SJCRH30 (cell line): ENCODE data around the gene PRPF6. TPM values are rescaled to one million over a fixed set of nuclear protein-coding genes. Genes with fewer than 3 reads are reported as not detected.
A peak's percentile ranks its signal among the peaks of the same experiment; 100 is the strongest.

Source experiments
- DNase-seq, 2 experiments: peaks; one replicate each; pipeline ENCODE4 v3.0.0-alpha.2; 2015 to 2020
- H3K27ac ChIP-seq: fragments of 250-450 bp; sonication (Bioruptor Pico); 2 replicates; pipeline ENCODE4 v1.5.1; 2020; ENCODE audit warnings: mild to moderate bottlenecking, moderate library complexity
- H3K27me3 ChIP-seq: fragments of 250-450 bp; sonication (Bioruptor Pico); 2 replicates; pipeline ENCODE4 v1.5.1; 2020; ENCODE audit warnings: mild to moderate bottlenecking, moderate library complexity
- H3K36me3 ChIP-seq: fragments of 250-450 bp; sonication (Bioruptor Pico); 2 replicates; pipeline ENCODE4 v1.5.1; 2020; ENCODE audit warnings: mild to moderate bottlenecking, moderate library complexity
- H3K4me1 ChIP-seq: fragments of 250-450 bp; sonication (Bioruptor Pico); 2 replicates; pipeline ENCODE4 v1.5.1; 2020; ENCODE audit warnings: mild to moderate bottlenecking, moderate library complexity
- H3K4me3 ChIP-seq: fragments of 250-450 bp; sonication (Bioruptor Pico); 2 replicates; pipeline ENCODE4 v1.5.1; 2020; ENCODE audit warnings: mild to moderate bottlenecking, moderate library complexity
- H3K9me3 ChIP-seq: fragments of 250-450 bp; sonication (Bioruptor Pico); replicated peaks from 2 replicates; pipeline ENCODE4 v1.5.1; 2020; ENCODE audit warnings: mild to moderate bottlenecking, moderate library complexity
- total RNA-seq: library from RNA; depleted of rRNA; stranded (reverse); fragments of >200 nt; shearing (Covaris generic); gene quantifications from 2 replicates; pipeline ENCODE4 v1.2.3, GENCODE V29; 2014

Gene PRPF6
- total RNA-seq, 1 experiment from 2014 or later = 70.1 TPM

DNA sequence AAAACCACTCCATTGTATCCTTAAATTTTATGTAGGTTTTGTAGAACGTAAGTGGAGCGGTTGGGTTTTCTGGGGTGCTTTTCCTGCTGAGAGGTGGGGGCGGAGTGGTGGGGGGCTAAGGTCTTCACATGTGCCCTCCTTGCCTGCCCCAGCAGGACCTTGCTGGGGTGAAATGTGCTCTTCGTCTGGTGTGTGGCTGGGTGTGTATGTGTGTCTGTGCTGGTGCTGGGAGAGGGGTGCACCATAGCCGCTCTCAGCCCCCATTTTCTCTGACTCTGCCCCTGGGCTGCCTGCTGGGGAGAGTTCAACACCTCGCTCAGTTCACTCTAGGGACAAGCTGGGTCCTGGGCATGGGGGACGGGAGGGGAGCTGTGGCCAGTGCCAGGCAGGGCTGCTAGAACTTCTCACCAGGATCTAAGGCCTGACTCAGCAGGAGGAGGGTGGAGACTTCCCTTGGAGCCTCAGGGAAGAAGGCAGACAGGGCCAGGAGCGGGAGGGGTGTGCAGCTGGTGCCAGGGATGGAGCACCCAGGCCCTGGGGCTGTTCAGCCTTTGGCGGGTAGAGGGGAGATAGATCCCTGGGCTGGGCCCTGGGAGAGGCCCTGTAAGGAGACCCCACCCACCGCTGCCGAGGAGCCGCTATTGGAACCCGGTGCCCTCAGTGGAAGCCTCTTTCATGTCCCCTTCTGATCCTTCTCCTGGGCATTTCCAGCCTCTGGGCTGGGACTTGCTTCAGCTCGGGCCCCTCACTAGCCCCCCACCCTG, 63.7 kb downstream of the PRPF6 start:
- DNase-seq = peak; percentile 70 to 73
- Histone ChIP-seq H3K4me1 (peaks cover 20% of the 10 kb centered on the region), H3K4me3 (no peak overlapping the region), H3K36me3 (no peaks in the 10 kb centered on the region), H3K27me3 (peaks cover 24% of the 10 kb centered on the region), H3K27ac (no peak overlapping the region), H3K9me3 (no peaks in the 10 kb centered on the region)

DNA sequence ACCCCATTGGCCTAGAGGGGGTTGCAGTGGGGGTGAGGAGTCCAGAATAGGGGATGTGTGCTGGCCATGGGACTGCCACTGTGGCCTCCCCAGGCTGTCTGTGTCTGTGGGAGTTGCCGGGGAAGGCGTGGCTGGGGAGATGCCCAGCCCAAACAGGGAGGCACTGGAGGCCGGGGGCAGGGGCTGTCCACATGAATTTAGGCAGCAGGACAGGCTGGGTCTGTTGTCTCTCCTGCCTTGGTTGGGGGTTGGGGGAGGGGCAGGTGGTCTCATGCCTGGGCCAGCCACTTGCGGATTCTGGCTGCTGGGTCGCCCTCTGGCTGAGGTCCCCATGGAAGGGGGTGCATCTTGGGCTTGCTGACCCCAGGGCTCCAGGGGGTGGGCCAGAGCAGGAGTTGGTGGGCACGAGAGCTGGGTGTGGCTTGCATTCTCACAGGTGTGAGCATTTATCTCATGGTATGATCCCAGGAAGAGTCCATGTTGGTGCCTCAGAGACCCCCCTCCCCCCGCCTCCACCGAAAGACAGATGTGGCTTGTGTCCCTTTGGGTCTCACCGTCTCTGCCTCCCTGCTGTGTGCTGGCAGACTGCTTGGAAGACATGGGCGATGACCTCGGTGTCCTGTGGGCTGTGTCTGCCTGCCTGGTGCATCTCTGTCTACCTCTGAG, 64.5 kb downstream of the PRPF6 start:
- H3K4me1 ChIP-seq = peaks cover 20% of the 10 kb centered on the region
- H3K9me3 ChIP-seq = no peaks in the 10 kb centered on the region
- peaks cover 22% of the 10 kb centered on the region for H3K27me3 ChIP-seq
- H3K36me3 ChIP-seq = no peaks in the 10 kb centered on the region
- H3K4me3 ChIP-seq = no peak overlapping the region
- no peak for DNase-seq
- no peak overlapping the region for H3K27ac ChIP-seq

DNA sequence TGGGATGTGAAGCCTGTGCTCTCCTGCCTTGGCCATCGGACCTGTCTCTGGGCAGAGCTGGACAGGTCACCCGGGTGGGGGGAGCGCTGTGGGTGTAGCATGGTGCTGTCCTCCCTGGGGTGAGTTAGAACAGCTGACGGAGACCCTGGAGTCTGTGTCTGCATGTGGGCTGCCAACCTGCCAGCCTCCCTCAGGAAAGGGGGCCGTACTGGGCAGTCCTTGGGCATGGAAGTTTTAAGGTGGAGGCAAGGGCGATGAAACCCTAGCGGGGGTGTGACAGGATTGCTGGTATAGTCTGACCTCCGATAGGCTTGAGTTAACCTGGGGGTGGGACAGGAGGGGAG, 66.1 kb downstream of the PRPF6 start:
- Histone ChIP-seq H3K9me3 (no peaks in the 10 kb centered on the region), H3K27me3 (peaks cover 8% of the 10 kb centered on the region), H3K4me3 (no peak overlapping the region), H3K4me1 (peaks cover 24% of the 10 kb centered on the region), H3K27ac (no peak overlapping the region), H3K36me3 (no peaks in the 10 kb centered on the region)
- no peak for DNase-seq

DNA sequence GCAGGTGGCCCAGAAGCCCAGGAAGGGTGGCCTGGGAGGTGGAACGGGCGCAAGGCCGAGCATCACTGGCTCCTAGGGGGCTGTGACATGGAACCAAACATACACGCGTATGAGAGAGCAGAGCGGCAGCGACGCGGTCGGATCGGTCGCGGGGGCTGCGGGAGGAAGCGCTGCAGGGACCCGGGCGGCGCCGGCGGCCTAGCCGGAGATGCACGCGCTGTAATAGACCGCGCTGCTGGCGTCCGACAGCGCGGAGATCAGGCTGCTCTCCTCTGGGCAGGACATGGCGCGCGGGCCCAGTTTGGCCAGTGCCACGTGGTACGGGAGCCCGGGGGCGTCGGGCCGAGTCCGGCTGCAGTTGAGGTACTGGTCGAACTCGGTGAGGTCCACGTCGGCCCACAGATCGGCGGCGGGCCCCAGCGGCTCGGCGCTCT, 67.1 kb downstream of the PRPF6 start:
- Histone ChIP-seq H3K36me3 (no peaks in the 10 kb centered on the region), H3K27me3 (peaks cover 5% of the 10 kb centered on the region), H3K4me3 (no peak overlapping the region), H3K9me3 (no peaks in the 10 kb centered on the region), H3K4me1 (peaks cover 28% of the 10 kb centered on the region; the same call in 1 of the 2 replicates), H3K27ac (no peak overlapping the region)
- DNase-seq = no peak

DNA sequence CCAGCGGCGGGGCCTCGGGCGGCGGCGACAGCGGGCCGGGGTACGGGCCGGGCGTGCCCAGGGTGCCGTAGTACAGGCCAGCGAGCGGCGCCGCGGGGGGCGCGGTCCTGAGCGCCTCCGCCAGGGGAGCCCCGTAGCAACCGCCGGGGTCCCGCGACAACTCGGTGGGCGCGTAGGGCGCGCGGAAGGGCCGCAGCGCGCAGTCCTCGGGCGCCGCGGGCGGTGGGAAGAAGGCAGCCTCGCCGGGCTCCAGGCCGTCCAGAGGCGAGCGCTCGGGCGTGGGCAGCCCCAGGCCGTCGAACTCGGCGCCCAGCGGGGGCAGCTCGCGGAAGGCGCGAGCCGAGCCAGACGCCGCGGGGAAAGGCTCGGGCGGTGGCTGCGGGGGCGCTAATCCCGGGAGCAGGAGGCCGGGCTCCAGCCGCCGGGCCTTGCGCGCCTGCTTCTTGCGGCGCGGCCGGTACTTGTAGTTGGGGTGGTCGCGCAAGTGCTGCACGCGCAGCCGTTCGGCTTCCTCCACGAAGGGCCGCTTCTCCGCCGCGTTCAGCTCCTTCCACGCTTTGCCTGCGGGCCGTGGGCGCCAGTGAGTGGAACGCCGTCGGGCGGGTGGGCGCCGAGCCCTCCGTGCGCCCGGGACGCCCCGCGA, 67.6 kb downstream of the PRPF6 start:
- Histone ChIP-seq H3K4me1 (peaks cover 29% of the 10 kb centered on the region; the same call in 1 of the 2 replicates), H3K36me3 (no peaks in the 10 kb centered on the region), H3K27ac (no peak overlapping the region), H3K4me3 (no peak overlapping the region), H3K9me3 (no peaks in the 10 kb centered on the region), H3K27me3 (peaks cover 5% of the 10 kb centered on the region)
- DNase-seq = no peak

DNA sequence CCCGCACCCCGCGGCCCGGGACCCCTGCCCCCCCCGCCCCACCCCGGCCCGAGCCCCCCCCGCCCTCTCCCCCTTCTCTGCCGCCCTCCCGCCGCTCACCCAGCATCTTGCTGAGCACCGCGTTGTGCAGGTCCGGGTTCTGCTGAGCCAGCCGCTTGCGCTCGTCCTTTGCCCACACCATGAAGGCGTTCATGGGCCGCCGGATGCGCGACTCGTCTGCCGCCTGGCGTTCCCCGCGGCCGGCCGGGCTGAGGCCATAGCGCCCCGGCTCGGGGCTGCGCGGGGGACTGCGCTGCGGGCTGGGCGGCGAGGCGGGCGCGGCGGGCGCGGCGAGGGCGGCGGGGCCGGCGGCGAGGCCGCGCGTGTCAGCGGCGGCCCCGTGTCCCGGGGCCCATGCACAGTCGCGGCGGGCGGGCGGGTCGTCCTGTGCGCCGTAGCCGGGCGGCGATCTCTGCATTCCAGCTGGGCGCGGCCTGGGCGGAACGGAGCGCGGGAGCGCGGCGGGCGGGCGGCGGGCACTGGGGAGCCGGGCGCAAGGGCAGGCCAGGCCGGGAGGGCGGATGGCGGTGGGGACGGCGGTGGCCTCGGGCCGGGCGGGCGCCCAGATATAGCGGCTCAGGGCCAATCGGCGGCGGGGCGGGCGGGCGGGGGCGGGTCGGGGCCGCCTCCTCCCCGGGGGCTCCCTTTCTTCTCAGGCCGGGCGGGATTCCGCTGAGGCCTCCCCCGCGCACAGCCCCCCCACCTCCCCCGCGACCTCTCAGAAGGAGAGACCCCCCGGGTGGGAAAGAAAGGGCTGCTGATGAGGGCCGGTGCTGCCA, 68.3 kb downstream of the PRPF6 start, which contains the start of gene SOX18:
Gene SOX18 (minus strand): TSS at position 580 of the 818 bp plus-strand sequence. CDS start 123 bp downstream, at position 457.
- no peaks in the 10 kb centered on the region for H3K36me3 ChIP-seq
- H3K4me1 ChIP-seq = peaks cover 36% of the 10 kb centered on the region; the same call in 1 of the 2 replicates
- DNase-seq = no peak
- H3K4me3 ChIP-seq = peak within 1 kb of the TSS; percentile 31
- H3K27me3 ChIP-seq = peaks cover 5% of the 10 kb centered on the region
- H3K27ac ChIP-seq = no peak within 1 kb of the TSS
- no peaks in the 10 kb centered on the region for H3K9me3 ChIP-seq

DNA sequence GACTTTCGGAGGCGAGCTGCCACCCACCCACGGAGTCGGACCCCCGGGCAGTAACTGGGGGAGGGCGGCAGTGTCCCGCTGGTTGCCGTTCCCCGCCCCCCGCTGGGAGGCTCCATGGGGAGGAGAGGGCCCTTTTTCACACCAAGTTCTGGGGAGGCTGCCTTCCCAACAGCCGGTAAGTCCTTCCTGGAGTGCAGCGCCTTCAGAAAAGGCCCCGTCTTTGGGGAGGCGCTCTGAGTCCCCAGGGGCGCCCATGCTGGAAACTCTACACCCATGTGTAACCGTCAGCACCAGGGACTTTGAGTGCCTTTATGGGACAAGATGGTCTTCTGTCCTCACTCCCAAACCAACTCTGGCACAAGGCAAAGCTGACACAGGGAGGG, 68.9 kb downstream of the PRPF6 start:
- Histone ChIP-seq H3K9me3 (no peaks in the 10 kb centered on the region), H3K4me3 (peak overlapping the region; percentile 31), H3K27ac (no peak overlapping the region), H3K36me3 (no peaks in the 10 kb centered on the region), H3K27me3 (peaks cover 5% of the 10 kb centered on the region), H3K4me1 (peaks cover 34% of the 10 kb centered on the region; the same call in 1 of the 2 replicates)
- no peak for DNase-seq

DNA sequence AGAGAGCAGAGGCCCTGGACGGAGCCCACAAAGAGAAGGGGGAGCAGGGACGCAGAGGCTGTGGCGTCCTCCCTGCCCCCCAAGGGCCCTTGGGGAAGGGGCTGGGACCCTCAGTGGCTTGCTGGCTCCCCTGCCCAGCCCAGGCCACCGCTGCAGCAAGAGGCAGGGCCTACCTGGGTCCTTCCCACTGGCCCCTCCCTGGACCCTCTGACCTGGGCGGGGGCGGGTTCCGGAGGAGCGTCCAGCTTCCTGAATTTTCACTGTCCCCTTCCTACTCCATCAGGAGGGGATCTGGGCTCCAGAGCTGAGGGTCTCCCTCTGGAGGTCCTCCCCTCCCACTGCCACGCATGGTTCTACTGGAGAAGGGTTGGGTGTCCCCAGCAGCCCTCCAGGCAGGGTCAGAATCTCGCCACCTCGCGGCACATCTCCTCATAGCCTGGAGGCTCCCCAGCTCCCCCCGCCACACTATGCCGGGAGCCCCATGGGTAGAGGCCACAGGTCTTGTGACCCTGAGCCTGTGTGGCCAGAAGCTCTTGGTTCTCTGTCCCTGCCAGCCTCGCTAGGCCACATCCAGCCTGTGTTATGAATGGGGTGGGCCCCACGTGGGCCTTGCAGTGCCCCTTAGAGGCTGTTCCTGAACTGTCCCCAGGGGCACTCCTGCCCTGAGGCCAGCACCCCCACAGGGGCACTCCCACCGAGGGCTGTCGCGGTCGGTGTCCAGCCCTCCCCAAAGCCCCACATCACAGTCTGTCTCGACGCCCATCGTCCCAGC, 69.5 kb downstream of the PRPF6 start:
- DNase-seq = no peak
- peaks cover 10% of the 10 kb centered on the region for H3K27me3 ChIP-seq
- no peak overlapping the region for H3K27ac ChIP-seq
- no peaks in the 10 kb centered on the region for H3K9me3 ChIP-seq
- H3K4me1 ChIP-seq = peaks cover 35% of the 10 kb centered on the region
- no peaks in the 10 kb centered on the region for H3K36me3 ChIP-seq
- H3K4me3 ChIP-seq = peak overlapping the region; percentile 31

DNA sequence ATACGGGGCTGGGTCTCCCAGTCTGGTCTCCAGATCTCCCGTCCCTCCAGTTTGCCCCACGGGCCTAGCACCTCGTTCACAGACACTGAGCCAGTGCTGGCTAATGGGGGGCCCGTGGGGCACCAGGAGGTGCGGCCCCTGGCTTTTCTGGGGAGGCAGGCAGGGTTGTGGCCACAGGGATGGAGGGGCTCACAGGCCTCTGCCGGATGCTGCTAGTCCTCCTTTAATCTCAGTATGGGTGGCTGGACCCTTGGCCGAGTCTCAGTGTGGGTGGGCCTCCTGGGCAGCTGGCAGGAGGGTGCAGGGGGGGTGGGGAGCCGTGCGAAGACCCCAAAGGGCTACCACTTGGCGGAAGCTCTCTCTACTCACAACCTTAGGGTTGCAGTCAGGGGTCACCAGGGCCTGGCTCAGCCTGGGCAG, 70.1 kb downstream of the PRPF6 start:
- no peaks in the 10 kb centered on the region for H3K9me3 ChIP-seq
- no peak for DNase-seq
- H3K4me3 ChIP-seq = no peak overlapping the region
- peaks cover 16% of the 10 kb centered on the region for H3K27me3 ChIP-seq
- peaks cover 41% of the 10 kb centered on the region for H3K4me1 ChIP-seq
- no peak overlapping the region; the same call in 1 of the 2 replicates for H3K27ac ChIP-seq
- no peaks in the 10 kb centered on the region for H3K36me3 ChIP-seq

DNA sequence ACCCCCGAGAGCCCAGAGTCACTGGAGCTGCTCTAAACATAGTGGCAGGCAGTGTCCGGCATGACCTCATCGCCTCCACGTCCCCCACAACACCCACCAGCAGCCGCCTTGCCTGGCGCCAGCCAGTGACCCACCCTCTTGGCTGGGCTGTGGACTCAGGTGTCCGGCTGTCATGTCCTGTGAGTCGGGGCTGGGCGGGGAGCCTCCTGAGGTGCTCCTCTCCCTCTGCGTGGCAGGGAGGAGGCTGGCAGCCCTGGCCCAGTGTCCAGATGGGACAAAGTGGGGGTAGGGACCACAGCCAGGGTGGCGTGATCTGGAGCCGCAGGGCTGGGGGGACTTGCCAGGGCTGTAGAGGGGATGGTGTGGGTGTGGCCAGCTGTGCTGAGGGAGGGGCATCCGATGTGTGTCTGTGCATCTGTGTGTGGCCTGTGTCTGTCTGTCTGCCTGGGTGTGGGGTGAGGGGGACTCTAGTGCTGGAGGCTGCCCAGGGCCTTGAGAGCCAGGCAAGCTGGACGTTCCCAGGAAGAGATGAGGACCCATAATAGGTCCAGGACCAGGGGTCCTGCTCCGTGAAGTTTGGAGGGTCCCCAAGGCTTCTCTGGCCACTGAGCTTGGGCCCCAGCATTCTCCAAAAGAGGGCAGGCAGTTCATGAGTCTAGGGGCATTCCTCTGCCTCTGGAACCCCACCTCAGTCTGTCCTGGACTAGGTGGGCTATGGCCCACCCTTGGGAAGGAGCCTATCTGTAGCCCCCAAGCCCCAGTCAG, 70.8 kb downstream of the PRPF6 start:
- H3K27ac ChIP-seq = peak overlapping the region; percentile 14; the same call in 1 of the 2 replicates
- no peaks in the 10 kb centered on the region for H3K9me3 ChIP-seq
- H3K27me3 ChIP-seq = peaks cover 15% of the 10 kb centered on the region
- no peak overlapping the region for H3K4me3 ChIP-seq
- peaks cover 46% of the 10 kb centered on the region for H3K4me1 ChIP-seq
- no peaks in the 10 kb centered on the region for H3K36me3 ChIP-seq
- DNase-seq = peak; percentile 62 to 68

DNA sequence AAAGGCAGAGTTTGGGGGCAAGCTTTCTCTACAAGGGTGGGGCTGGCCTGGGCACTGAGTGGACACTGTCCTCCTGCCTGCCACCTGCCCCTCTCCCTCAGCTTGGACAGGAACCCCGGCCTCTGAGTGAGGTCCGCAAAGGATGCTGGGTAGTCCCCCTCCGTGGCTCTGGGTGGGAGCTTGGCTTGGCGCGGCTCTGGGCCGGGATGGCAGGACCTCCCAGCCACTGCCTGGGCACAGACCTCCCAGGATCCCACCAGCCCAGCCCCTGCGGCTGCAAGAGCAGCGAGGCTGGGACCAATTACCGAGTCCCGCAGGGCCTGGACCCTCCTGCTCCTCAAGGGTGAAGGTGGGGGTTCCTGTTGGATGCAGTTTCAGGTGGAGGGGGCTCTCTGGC, 71.4 kb downstream of the PRPF6 start:
- peaks cover 18% of the 10 kb centered on the region for H3K27me3 ChIP-seq
- DNase-seq = peak; percentile 57 to 65
- no peaks in the 10 kb centered on the region for H3K36me3 ChIP-seq
- H3K27ac ChIP-seq = no peak overlapping the region
- no peaks in the 10 kb centered on the region for H3K9me3 ChIP-seq
- no peak overlapping the region for H3K4me3 ChIP-seq
- peaks cover 49% of the 10 kb centered on the region for H3K4me1 ChIP-seq

DNA sequence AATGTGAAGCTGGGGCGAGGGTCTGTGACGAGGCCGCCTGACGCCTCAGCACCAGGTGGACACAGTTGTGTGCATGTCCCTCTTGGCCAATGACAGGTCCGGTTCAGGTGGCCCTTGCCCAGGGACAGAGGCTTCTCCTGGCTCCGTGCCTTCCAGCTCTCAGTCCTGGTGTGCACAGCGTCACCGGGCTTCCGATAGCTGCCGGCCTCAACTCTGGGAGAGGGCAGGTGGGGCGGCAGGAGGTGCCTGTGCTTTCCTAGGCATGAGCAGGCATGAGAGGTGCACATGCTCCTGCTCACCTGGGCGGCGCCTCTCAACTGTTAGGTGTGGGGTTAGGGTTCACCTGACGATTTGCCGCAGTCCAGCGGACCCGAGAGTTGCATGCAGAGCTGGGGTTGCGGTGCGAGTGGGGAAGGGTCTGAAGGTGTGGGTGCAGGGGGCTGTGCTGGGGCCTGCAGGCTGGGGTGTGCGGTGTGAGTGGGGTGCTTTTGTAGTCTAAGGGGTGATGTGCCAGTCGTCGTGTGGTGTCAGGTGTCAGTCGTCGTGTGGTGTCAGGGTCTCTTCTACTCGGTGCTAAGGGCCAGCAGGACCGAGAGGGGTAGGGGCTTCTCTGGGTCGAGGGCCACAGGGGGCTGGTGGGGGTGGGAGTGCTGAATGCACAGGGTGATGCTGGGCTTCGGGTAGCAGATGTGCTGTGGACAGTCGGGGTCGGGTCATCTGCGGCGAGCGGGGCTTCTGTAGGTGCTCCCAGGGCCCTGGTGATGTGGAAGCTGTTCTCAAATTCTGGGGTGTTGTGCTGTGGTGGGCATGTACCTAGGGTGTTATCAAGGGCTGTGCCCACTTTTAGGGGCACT, 72.3 kb downstream of the PRPF6 start:
- peaks cover 18% of the 10 kb centered on the region for H3K27me3 ChIP-seq
- peaks cover 52% of the 10 kb centered on the region for H3K4me1 ChIP-seq
- H3K9me3 ChIP-seq = no peaks in the 10 kb centered on the region
- DNase-seq = no peak
- peak overlapping the region; percentile 28; the same call in 1 of the 2 replicates for H3K4me3 ChIP-seq
- no peaks in the 10 kb centered on the region for H3K36me3 ChIP-seq
- no peak overlapping the region for H3K27ac ChIP-seq
